A673 (cell line): Measurements from ENCODE around the gene MCUB.

Experiments used
- EZH2 ChIP-seq: fragments of 200-600 bp; sonication (generic); IDR thresholded peaks from 2 replicates; pipeline ENCODE4 v1.6.1; 2017; ENCODE audit warnings: borderline replicate concordance, low read depth, mild to moderate bottlenecking, mixed read lengths, antibody characterized with exemption, low read length; ENCODE audit not compliant: poor library complexity, severe bottlenecking
- TF ChIP-seq, protein P1 (sequence below): fragments of 300-800, 200-600 bp; sonication (generic); conservative IDR thresholded peaks from 2 replicates; pipeline ENCODE4 v1.5.1; 2017; ENCODE audit warnings: low read depth, mild to moderate bottlenecking, antibody characterized with exemption, low read length, moderate library complexity, mixed read lengths

DNA sequence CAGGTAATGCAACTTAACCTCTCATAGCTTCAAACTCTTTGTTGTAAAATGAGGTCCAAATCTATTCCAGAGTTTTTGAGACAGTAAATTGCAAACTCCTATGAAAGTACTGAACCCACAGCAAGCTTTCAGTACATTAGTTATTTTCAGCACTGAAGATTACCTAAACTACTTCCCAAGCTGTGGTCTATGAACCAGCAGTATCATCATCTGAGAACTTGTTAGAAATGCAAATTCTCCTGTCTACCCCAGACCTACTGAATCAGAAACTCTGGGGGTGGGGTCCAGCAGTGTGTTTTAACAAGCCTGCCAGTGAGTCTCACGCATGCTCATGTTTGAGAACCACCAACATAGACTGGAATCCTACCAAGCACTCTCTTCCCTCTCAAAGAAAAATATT, 148.9 kb downstream of the MCUB start:
- TF ChIP-seq, protein P1, sequence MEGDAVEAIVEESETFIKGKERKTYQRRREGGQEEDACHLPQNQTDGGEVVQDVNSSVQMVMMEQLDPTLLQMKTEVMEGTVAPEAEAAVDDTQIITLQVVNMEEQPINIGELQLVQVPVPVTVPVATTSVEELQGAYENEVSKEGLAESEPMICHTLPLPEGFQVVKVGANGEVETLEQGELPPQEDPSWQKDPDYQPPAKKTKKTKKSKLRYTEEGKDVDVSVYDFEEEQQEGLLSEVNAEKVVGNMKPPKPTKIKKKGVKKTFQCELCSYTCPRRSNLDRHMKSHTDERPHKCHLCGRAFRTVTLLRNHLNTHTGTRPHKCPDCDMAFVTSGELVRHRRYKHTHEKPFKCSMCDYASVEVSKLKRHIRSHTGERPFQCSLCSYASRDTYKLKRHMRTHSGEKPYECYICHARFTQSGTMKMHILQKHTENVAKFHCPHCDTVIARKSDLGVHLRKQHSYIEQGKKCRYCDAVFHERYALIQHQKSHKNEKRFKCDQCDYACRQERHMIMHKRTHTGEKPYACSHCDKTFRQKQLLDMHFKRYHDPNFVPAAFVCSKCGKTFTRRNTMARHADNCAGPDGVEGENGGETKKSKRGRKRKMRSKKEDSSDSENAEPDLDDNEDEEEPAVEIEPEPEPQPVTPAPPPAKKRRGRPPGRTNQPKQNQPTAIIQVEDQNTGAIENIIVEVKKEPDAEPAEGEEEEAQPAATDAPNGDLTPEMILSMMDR: no peak
- no peak for TF ChIP-seq EZH2
